ENCODE data around the gene TAPBPL.

Gene TAPBPL

DNA sequence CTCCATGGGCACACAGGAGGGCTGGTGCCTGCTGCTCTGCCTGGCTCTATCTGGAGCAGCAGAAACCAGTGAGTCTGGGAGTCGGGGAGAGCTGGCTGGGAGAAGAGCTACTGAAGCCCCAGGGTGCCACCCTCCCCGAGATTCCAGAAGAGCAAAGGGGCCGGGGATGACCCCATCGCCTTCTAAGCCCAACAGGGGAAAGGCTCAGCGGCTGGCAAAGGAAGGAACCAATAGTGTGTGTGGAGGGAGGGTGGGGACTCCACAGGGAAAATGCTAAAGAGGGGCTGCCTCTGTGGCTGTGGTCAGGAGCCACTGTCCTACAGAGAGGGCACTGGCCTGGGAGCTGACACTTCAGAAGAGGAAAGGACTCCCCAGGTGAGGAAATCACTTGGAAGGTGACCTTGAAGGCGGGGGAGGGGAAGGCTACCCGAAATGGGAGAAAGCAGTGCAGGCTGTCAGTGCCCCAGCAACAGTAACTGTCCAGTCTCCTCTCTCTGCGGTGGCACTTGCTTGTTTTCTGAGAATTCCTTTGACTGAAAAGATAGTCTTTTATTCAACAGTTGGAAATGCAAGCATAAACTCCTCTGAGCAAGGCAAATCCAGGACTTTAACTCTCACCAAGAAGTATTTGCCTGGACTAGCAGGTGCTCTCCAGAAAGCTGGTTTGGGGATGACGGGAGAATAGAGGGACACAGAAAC is 552 bp downstream of the TAPBPL start:
- TF ChIP-seq, protein P1, sequence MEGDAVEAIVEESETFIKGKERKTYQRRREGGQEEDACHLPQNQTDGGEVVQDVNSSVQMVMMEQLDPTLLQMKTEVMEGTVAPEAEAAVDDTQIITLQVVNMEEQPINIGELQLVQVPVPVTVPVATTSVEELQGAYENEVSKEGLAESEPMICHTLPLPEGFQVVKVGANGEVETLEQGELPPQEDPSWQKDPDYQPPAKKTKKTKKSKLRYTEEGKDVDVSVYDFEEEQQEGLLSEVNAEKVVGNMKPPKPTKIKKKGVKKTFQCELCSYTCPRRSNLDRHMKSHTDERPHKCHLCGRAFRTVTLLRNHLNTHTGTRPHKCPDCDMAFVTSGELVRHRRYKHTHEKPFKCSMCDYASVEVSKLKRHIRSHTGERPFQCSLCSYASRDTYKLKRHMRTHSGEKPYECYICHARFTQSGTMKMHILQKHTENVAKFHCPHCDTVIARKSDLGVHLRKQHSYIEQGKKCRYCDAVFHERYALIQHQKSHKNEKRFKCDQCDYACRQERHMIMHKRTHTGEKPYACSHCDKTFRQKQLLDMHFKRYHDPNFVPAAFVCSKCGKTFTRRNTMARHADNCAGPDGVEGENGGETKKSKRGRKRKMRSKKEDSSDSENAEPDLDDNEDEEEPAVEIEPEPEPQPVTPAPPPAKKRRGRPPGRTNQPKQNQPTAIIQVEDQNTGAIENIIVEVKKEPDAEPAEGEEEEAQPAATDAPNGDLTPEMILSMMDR (IDR thresholded peaks at IDR 0.05): no peak

DNA sequence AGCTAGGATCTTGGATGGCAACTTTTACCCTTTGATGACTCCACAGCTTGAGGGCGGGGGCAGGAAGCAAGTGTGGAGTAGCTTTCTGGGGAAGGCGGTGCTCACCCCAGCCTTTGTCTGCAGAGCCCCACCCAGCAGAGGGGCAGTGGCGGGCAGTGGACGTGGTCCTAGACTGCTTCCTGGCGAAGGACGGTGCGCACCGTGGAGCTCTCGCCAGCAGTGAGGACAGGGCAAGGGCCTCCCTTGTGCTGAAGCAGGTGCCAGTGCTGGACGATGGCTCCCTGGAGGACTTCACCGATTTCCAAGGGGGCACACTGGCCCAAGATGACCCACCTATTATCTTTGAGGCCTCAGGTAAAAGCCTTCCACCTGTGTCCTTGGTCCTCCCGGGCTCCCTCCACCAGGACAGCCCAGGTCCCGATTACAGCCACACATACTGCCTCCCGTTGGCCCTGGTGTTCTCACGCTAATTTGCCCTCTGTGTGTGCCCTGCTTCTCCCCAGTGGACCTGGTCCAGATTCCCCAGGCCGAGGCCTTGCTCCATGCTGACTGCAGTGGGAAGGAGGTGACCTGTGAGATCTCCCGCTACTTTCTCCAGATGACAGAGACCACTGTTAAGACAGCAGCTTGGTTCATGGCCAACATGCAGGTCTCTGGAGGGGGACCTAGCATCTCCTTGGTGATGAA is 1.2 kb downstream of the TAPBPL start:
- TF ChIP-seq, protein P1 (IDR thresholded peaks at IDR 0.05): no peak

DNA sequence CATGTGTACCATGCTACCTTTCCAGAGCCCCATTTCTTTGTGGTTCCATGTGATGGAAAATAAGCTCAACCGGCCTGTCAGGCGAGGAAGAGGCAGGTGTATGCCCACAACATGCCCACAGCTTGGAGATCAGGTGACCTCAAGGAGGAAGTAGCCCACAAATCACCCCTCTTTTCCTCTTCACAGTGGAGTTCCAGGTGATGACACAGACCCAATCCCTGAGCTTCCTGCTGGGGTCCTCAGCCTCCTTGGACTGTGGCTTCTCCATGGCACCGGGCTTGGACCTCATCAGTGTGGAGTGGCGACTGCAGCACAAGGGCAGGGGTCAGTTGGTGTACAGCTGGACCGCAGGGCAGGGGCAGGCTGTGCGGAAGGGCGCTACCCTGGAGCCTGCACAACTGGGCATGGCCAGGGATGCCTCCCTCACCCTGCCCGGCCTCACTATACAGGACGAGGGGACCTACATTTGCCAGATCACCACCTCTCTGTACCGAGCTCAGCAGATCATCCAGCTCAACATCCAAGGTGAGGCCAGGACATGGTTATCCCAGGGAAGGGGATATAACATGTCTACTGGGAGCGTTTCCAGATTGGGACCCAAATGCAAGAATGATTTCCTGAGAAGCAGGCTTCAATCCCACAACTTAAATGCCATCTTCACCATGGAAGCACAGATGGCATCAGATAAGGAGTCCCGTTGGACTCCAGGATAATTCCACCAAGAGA is 5.5 kb downstream of the TAPBPL start:
- TF ChIP-seq, protein P1 (IDR thresholded peaks at IDR 0.05): no peak

DNA sequence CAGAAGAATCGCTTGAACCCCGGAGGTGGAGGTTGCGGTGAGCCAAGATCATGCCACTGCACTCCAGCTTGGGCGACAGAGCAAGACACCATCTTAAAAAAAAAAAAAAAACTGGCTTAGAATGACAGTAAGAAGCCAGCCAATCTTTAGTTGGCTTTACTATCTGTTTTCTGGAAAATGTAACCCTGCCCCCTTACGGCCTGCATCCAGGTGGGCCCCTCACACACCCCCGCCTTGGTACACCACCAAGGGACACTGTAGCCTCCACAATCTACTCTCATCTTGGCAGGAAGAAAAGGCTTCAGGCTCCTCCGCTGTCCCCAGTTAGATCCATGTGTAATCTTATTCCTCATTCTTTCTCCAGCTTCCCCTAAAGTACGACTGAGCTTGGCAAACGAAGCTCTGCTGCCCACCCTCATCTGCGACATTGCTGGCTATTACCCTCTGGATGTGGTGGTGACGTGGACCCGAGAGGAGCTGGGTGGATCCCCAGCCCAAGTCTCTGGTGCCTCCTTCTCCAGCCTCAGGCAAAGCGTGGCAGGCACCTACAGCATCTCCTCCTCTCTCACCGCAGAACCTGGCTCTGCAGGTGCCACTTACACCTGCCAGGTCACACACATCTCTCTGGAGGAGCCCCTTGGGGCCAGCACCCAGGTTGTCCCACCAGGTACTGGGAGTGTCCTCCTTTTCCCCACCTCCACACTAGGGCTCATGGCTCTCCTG is 6.6 kb downstream of the TAPBPL start:
- TF ChIP-seq, protein P1 (IDR thresholded peaks at IDR 0.05): no peak

DNA sequence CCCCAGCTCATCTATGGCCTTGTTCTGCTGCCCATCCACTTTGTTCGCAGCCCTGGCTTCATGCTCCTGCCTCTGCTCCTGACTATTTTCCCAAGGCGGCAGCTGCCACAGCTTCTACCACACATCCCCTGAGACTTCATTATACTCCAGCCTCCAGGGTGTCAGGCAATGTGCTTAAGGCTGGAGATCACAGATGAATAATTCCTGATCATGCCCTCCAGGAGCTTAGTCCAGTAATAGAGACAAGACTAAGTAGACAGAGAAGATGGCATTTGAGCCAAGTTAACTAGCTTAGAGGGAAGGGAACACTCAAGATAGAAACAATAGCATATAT is 7.1 kb downstream of the TAPBPL start:
- TF ChIP-seq, protein P1 (IDR thresholded peaks at IDR 0.05): no peak

DNA sequence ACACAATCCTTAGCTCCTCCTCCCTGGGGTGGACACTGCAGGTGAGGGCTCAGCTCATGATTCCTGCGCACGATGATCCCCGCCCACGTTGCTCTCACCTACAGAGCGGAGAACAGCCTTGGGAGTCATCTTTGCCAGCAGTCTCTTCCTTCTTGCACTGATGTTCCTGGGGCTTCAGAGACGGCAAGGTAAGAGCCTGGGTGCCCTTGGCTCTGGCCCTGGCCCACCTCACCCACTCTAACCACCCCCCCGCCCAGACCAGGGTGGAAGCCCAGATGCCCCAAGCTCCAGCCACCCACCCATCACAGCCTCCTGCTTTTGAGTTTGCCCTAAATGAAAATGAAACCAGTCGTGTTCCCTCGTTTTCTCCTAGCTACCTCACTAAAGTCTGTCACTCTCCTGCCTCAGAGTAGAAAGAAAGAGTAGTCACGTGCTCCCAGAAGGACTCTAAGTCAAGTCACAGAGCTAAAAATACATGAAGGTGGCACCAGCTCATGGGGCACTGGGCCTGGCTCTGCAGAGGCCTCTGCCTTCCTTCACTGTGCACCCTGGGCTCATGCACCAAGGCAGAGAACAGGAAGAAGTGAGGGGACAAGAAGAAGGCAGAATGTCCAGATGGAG is 9.0 kb downstream of the TAPBPL start:
- TF ChIP-seq, protein P1 (IDR thresholded peaks at IDR 0.05): no peak
